Activated naive CD4-positive, alpha-beta T cell treated with anti-CD3 and anti-CD28 coated beads, Interleukin-2, amount 50 U/mL, for 72 hours (primary cell): ENCODE measurements around the gene LRIT1. TPM values are rescaled to one million over a fixed set of nuclear protein-coding genes. Genes with fewer than 3 reads are reported as not detected.
A peak's percentile ranks its signal among the peaks of the same experiment; 100 is the strongest.

Experiments used
- ATAC-seq, 2 donors: fragments of 150-1000 bp; cut with Tn5 transposase; 2 replicates each; pipeline ENCODE4 v1.10.0; 2021; ENCODE audit warnings: mild to moderate bottlenecking in 2 of 2, moderate library complexity in 2 of 2
- DNase-seq, 2 donors: peaks; one replicate each; pipeline ENCODE4 v3.0.0; 2021 to 2022; ENCODE audit warnings: low spot score in 2 of 2
- H3K27ac Mint-ChIP-seq, 2 donors: one replicate each; pipeline ENCODE4 v1.8.0; 2022; ENCODE audit warnings: mild to moderate bottlenecking in 2 of 2, mixed read lengths in 2 of 2
- H3K36me3 Mint-ChIP-seq, 2 donors: one replicate each; pipeline ENCODE4 v1.8.0; 2022; ENCODE audit warnings: mixed read lengths in 2 of 2
- H3K9me3 Mint-ChIP-seq, 2 donors: one replicate each; pipeline ENCODE4 v1.8.0; 2022; ENCODE audit warnings: mixed read lengths in 2 of 2
- total RNA-seq, 2 donors: library from RNA; stranded (reverse); gene quantifications; one replicate each; pipeline ENCODE4 v1.2.3, GENCODE V29; 2022

Gene LRIT1
- total RNA-seq, 2 donors from 2014 or later: not detected

GRCh38 chr10:84230359-84230758 lies 11.0 kb downstream of the LRIT1 start:
- DNase-seq (no peak), ATAC-seq (no peak)
- H3K9me3 Mint-ChIP-seq: no peaks in the 10 kb centered on the region
- no peak overlapping the region for H3K27ac Mint-ChIP-seq
- no peaks in the 10 kb centered on the region for H3K36me3 Mint-ChIP-seq

GRCh38 chr10:84227810-84228209 lies 13.5 kb downstream of the LRIT1 start:
- no peaks in the 10 kb centered on the region for H3K36me3 Mint-ChIP-seq
- no peak for ATAC-seq
- no peak for DNase-seq
- H3K9me3 Mint-ChIP-seq: no peaks in the 10 kb centered on the region
- no peak overlapping the region for H3K27ac Mint-ChIP-seq

GRCh38 chr10:84226616-84227015 lies 14.7 kb downstream of the LRIT1 start:
- Mint-ChIP-seq H3K27ac (no peak overlapping the region), H3K36me3 (no peaks in the 10 kb centered on the region), H3K9me3 (no peaks in the 10 kb centered on the region)
- ATAC-seq: no peak
- no peak for DNase-seq

GRCh38 chr10:84225427-84226173 lies 15.7 kb downstream of the LRIT1 start, which contains the start of gene LRIT2:
LRIT2 (minus strand) TSS chr10:84225544; CDS start chr10:84225520, 24 bp downstream.
- no peak for DNase-seq
- no peaks in the 10 kb centered on the region for H3K9me3 Mint-ChIP-seq
- H3K27ac Mint-ChIP-seq: no peak within 1 kb of the TSS
- no peak for ATAC-seq
- H3K36me3 Mint-ChIP-seq: no peaks in the 10 kb centered on the region

- ATAC-seq (no peak), DNase-seq (no peak)
Measured at GRCh38 chr10:84224411-84225028, 16.8 kb downstream of the LRIT1 start.

GRCh38 chr10:84221916-84222315 lies 19.4 kb downstream of the LRIT1 start:
- Mint-ChIP-seq H3K36me3 (peaks cover 5 to 6% of the 10 kb centered on the region in 2 donors), H3K27ac (no peak overlapping the region), H3K9me3 (peaks cover 6% of the 10 kb centered on the region in 2 donors)
- no peak for ATAC-seq
- no peak for DNase-seq

More at GRCh38 chr10:84224411-84225028, 16.8 kb downstream of the LRIT1 start:
- peaks cover 1 to 2% of the 10 kb centered on the region in 2 donors for H3K9me3 Mint-ChIP-seq
- no peak overlapping the region for H3K27ac Mint-ChIP-seq
- peaks cover under 1% of the 10 kb centered on the region in 2 donors for H3K36me3 Mint-ChIP-seq

GRCh38 chr10:84217746-84218145 lies 23.6 kb downstream of the LRIT1 start:
- Mint-ChIP-seq H3K36me3 (peaks cover 5 to 6% of the 10 kb centered on the region in 2 donors), H3K27ac (no peak overlapping the region), H3K9me3 (peaks cover 6% of the 10 kb centered on the region in 2 donors)
- no peak for DNase-seq
- ATAC-seq: no peak

GRCh38 chr10:84216834-84217233 lies 24.5 kb downstream of the LRIT1 start:
- peaks cover 6% of the 10 kb centered on the region in 2 donors for H3K9me3 Mint-ChIP-seq
- ATAC-seq (no peak), DNase-seq (no peak)
- H3K27ac Mint-ChIP-seq: no peak overlapping the region
- peaks cover 5 to 6% of the 10 kb centered on the region in 2 donors for H3K36me3 Mint-ChIP-seq

- H3K9me3 Mint-ChIP-seq: peaks cover 6% of the 10 kb centered on the region in 2 donors
- DNase-seq (peak in 1 of 2 donors; percentile 64), ATAC-seq (peak; percentile 80 to 83)
- no peak overlapping the region for H3K27ac Mint-ChIP-seq
- H3K36me3 Mint-ChIP-seq: peaks cover 5 to 6% of the 10 kb centered on the region in 2 donors
Measured at GRCh38 chr10:84214612-84215235, 26.6 kb downstream of the LRIT1 start.

GRCh38 chr10:84214046-84214572 lies 27.2 kb downstream of the LRIT1 start:
- peaks cover under 1% of the 10 kb centered on the region in 2 donors for H3K9me3 Mint-ChIP-seq
- no peak for DNase-seq
- H3K36me3 Mint-ChIP-seq: peaks cover 0 to 1% of the 10 kb centered on the region in 2 donors
- H3K27ac Mint-ChIP-seq: peak overlapping the region in 1 of 2 donors; percentile 44
- ATAC-seq: peak in 1 of 2 donors; percentile 33

GRCh38 chr10:84213076-84213475 lies 28.3 kb downstream of the LRIT1 start:
- H3K36me3 Mint-ChIP-seq: no peaks in the 10 kb centered on the region
- no peaks in the 10 kb centered on the region for H3K9me3 Mint-ChIP-seq
- H3K27ac Mint-ChIP-seq: no peak overlapping the region
- no peak for ATAC-seq
- DNase-seq: no peak

GRCh38 chr10:84212014-84212413 lies 29.3 kb downstream of the LRIT1 start:
- no peaks in the 10 kb centered on the region for H3K36me3 Mint-ChIP-seq
- ATAC-seq (no peak), DNase-seq (no peak)
- no peak overlapping the region for H3K27ac Mint-ChIP-seq
- H3K9me3 Mint-ChIP-seq: no peaks in the 10 kb centered on the region

- DNase-seq: no peak
Measured at GRCh38 chr10:84211566-84211965, 29.8 kb downstream of the LRIT1 start.

GRCh38 chr10:84208023-84208422 lies 33.3 kb downstream of the LRIT1 start:
- DNase-seq: no peak
- Mint-ChIP-seq H3K27ac (no peak overlapping the region), H3K36me3 (no peaks in the 10 kb centered on the region), H3K9me3 (no peaks in the 10 kb centered on the region)
- no peak for ATAC-seq

More at GRCh38 chr10:84211566-84211965, 29.8 kb downstream of the LRIT1 start:
- ATAC-seq: no peak
- Mint-ChIP-seq H3K36me3 (no peaks in the 10 kb centered on the region), H3K27ac (no peak overlapping the region), H3K9me3 (no peaks in the 10 kb centered on the region)

GRCh38 chr10:84205853-84206525 lies 35.4 kb downstream of the LRIT1 start:
- no peak for DNase-seq
- Mint-ChIP-seq H3K9me3 (no peaks in the 10 kb centered on the region), H3K36me3 (no peaks in the 10 kb centered on the region), H3K27ac (no peak overlapping the region)
- no peak for ATAC-seq

- H3K27ac Mint-ChIP-seq: no peak overlapping the region
Measured at GRCh38 chr10:84205049-84205852, 36.1 kb downstream of the LRIT1 start.

More at GRCh38 chr10:84205049-84205852, 36.1 kb downstream of the LRIT1 start:
- no peaks in the 10 kb centered on the region for H3K9me3 Mint-ChIP-seq
- DNase-seq (peak in 1 of 2 donors; percentile 76), ATAC-seq (peak; percentile 74 to 83)
- no peaks in the 10 kb centered on the region for H3K36me3 Mint-ChIP-seq
